DMS114 treated with DMSO at 0.1 percent for 48 hours (cell line): ENCODE measurements around the gene ACVR1B.

Experiments used
- DNase-seq: peaks from one replicate; lab custom pipeline; 2025; ENCODE audit not compliant: unreplicated experiment; lab: John Stamatoyannopoulos, UW

The ACVR1B gene

DNA sequence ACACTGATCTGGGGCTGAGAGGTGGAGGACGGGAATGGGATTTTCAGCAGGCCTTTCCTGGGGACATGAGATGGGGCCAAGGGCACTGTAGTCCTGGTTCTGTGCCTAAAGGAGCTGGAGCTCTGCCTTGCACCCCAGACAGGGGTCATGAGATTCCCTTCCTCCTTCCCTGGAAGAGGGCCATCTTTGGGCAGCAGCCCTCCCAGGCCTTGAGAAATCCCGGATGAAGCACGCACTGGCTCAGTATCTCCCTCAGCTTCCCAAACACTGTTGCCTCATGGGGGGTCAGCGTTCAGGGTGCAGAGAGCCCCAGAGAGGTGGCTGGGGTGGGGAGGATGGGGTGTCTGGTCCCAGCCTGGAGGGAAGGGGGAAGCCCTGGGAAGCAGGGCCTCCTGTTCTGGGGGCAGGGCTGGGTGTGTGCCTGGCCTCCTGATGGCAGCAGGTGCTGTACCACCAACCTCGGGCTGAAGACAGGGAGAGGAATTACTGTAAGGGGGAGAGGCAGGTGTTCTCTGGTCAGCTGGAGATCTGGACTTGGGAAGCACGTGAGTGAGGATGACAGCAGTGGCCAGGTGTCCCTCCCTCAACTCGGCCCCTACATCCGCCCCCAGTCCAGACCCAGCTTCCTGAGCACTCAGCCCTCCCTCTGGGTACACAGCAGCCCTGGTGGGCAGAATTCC is 91.3 kb downstream of the ACVR1B start:
- no peak for DNase-seq

DNA sequence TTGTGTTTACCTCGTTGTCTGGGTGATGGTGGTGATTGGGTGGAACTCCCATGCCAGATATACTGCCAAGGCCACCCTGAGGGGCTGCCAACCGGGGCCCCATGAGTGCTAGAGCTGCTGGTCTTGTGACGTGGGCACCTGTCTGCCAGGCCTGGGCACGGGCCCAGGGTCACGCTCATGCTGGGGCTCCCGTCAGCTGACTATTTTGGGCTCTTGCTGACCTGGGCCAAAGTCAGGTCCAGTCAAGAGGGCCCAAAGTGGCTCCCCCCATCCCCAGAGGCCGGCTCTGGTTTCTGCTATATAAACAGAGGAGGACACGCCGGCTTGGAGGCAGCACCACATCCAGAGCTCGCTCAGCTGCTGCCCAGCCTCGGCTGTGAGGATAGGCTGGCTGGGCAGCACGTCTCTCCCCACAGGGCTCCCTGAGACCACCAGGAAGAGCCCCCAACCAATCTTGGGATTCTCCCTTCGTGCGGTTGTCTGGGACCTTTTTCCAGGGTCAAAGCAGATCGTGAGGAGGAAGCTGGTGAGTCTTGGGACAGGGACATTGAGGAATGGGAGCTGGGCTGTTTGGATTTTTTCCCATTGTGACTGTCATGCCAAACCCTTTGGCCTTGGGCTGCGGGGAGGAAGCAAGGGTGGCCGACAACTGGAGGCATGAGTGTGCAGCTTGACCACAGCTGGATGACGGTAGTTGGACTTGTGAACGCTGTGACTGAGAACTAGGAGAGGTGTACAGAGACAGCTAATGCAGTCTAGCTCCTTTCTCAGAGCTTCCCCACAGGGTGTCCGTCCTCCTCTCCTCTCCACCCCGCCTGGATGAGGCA is 92.1 kb downstream of the ACVR1B start:
- DNase-seq: no peak

DNA sequence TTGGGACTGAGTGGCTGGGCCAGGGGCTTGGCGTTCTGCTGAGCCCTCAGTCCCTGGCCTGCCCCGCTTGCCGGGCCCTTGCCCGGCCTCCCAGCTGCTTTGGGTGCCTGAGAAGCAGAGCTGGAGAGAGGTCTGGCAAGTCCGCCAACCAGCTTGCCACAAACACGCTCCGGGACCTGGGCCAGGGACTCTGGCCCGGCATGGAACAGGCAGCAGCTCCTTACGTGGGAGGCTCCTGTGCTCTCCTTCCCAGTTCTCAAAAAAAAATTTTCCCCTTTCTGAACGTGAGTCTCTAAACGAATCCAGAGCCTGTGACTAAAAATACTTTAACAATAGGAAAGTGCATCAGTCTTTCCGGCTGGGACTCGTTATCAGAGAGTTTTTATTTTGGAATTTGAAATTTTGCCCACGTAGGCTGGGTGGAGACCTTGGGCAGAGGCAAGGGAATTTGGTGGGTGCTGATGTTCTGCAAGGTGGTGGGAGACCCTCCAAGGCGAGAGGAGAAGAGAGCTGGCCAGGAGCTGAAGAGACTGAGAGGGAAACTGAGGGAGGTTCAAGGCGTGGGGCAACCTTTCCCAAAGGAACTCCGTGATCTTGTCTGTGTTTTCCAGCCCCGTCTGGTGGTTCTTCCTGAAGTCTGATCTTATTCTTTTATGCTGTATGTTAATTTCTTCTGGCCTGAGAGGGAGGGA is 92.9 kb downstream of the ACVR1B start:
- no peak for DNase-seq

- DNase-seq: no peak
These were observed 94.3 kb downstream of the ACVR1B start for GRCh38 chr12:52045794-52046199.
